Measurements from ENCODE around the gene CTNNA3.

Gene CTNNA3

DNA sequence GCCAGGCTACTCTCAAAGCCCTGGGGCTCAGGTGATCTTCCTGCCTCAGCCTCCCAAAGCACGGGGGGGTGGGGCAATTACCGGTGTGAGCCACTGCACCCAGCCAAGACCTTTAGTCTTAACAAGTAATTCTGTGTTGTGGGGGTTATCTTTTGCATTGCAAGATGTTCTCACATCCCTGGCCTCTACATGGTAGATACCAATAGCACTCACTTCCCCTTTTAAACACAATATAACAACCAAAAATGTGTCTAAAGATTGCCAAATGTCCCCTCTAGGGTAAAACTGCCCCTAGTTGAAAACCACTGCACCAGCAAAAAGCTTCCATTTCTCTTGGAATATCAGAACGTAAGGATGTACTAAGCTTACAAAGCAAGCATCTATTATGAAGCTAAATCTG is 225.0 kb downstream of the CTNNA3 start:
- no peak overlapping the region for H3K4me3 ChIP-seq (ENCODE audit: severe bottlenecking)
- H3K9me3 ChIP-seq (ENCODE audit: severe bottlenecking), result no peaks in the 10 kb centered on the region
- H3K4me1 ChIP-seq (ENCODE audit: insufficient read depth, poor library complexity, severe bottlenecking), result no peaks in the 10 kb centered on the region
- DNase-seq (ENCODE audit: low spot score), result no peak
- ATAC-seq (ENCODE audit: low read depth), result no peak
- no peak overlapping the region for H3K27ac ChIP-seq (ENCODE audit: poor library complexity, severe bottlenecking)
- TF ChIP-seq, protein P1, sequence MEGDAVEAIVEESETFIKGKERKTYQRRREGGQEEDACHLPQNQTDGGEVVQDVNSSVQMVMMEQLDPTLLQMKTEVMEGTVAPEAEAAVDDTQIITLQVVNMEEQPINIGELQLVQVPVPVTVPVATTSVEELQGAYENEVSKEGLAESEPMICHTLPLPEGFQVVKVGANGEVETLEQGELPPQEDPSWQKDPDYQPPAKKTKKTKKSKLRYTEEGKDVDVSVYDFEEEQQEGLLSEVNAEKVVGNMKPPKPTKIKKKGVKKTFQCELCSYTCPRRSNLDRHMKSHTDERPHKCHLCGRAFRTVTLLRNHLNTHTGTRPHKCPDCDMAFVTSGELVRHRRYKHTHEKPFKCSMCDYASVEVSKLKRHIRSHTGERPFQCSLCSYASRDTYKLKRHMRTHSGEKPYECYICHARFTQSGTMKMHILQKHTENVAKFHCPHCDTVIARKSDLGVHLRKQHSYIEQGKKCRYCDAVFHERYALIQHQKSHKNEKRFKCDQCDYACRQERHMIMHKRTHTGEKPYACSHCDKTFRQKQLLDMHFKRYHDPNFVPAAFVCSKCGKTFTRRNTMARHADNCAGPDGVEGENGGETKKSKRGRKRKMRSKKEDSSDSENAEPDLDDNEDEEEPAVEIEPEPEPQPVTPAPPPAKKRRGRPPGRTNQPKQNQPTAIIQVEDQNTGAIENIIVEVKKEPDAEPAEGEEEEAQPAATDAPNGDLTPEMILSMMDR (IDR thresholded peaks at IDR 0.05; ENCODE audit: poor library complexity, severe bottlenecking), result no peak
- no peaks in the 10 kb centered on the region for H3K27me3 ChIP-seq (ENCODE audit: insufficient read depth, poor library complexity, severe bottlenecking)
- no peaks in the 10 kb centered on the region for H3K36me3 ChIP-seq (ENCODE audit: low read depth)

GRCh38 chr10:67464278-67464677 is 231.7 kb downstream of the CTNNA3 start:
- no peak for ATAC-seq (ENCODE audit: low read depth)
- Histone ChIP-seq H3K4me3 (ENCODE audit: severe bottlenecking) (no peak overlapping the region), H3K27me3 (ENCODE audit: insufficient read depth, poor library complexity, severe bottlenecking) (no peaks in the 10 kb centered on the region), H3K4me1 (ENCODE audit: insufficient read depth, poor library complexity, severe bottlenecking) (no peaks in the 10 kb centered on the region), H3K36me3 (ENCODE audit: low read depth) (no peaks in the 10 kb centered on the region), H3K9me3 (ENCODE audit: severe bottlenecking) (no peaks in the 10 kb centered on the region), H3K27ac (ENCODE audit: poor library complexity, severe bottlenecking) (no peak overlapping the region)
- TF ChIP-seq, protein P1 (IDR thresholded peaks at IDR 0.05; ENCODE audit: poor library complexity, severe bottlenecking), result no peak
- no peak for DNase-seq (ENCODE audit: low spot score)

GRCh38 chr10:67452892-67453291 is 243.1 kb downstream of the CTNNA3 start:
- ATAC-seq (ENCODE audit: low read depth) (no peak), DNase-seq (ENCODE audit: low spot score) (no peak)
- no peaks in the 10 kb centered on the region for H3K36me3 ChIP-seq (ENCODE audit: low read depth)
- no peak overlapping the region for H3K27ac ChIP-seq (ENCODE audit: poor library complexity, severe bottlenecking)
- H3K4me3 ChIP-seq (ENCODE audit: severe bottlenecking), result no peak overlapping the region
- H3K4me1 ChIP-seq (ENCODE audit: insufficient read depth, poor library complexity, severe bottlenecking), result no peaks in the 10 kb centered on the region
- no peaks in the 10 kb centered on the region for H3K9me3 ChIP-seq (ENCODE audit: severe bottlenecking)
- no peaks in the 10 kb centered on the region for H3K27me3 ChIP-seq (ENCODE audit: insufficient read depth, poor library complexity, severe bottlenecking)
- TF ChIP-seq, protein P1 (IDR thresholded peaks at IDR 0.05; ENCODE audit: poor library complexity, severe bottlenecking), result no peak

DNA sequence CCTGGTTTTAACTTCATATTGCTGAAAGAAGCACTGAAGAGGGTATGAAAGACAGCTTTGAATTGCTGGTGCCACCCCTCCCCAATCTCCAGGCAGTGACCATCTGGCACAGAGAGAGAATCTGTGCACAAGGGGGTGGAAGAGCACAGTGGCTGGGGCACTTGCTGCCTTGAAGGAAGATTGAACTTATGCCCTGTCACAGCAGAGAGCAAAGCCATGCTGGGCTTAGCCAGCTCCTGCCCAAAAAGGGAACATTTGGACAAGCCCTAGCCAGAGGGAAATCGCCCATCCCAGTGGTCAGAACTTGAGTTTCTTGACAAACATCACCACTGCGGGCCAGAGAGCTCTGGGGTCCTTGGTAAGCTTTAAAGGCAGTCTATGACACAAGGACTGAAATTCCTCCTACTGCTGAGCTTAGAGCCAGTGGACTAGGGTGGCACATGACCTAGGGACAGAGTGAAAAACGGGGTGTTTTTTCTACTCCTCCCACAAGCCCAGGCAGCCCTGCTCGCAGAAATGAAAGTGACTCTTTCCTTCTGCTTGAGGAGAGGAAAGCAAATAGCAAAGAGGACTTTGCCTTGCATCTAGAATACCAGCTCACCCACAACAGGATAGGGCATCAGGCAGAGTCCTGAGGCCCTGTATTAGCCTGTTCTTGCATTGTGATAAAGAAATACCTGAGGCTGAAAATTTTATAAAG is 257.2 kb downstream of the CTNNA3 start:
- Histone ChIP-seq H3K27ac (ENCODE audit: poor library complexity, severe bottlenecking) (no peak overlapping the region), H3K4me3 (ENCODE audit: severe bottlenecking) (no peak overlapping the region), H3K36me3 (ENCODE audit: low read depth) (no peaks in the 10 kb centered on the region)

GRCh38 chr10:67433276-67433675 is 262.7 kb downstream of the CTNNA3 start:
- TF ChIP-seq, protein P1 (IDR thresholded peaks at IDR 0.05; ENCODE audit: poor library complexity, severe bottlenecking), result no peak
- H3K27ac ChIP-seq (ENCODE audit: poor library complexity, severe bottlenecking), result no peak overlapping the region
- H3K4me1 ChIP-seq (ENCODE audit: insufficient read depth, poor library complexity, severe bottlenecking), result no peaks in the 10 kb centered on the region
- H3K36me3 ChIP-seq (ENCODE audit: low read depth), result no peaks in the 10 kb centered on the region
- no peaks in the 10 kb centered on the region for H3K9me3 ChIP-seq (ENCODE audit: severe bottlenecking)
- ATAC-seq (ENCODE audit: low read depth) (no peak), DNase-seq (ENCODE audit: low spot score) (no peak)
- no peak overlapping the region for H3K4me3 ChIP-seq (ENCODE audit: severe bottlenecking)
- H3K27me3 ChIP-seq (ENCODE audit: insufficient read depth, poor library complexity, severe bottlenecking), result peaks cover 6% of the 10 kb centered on the region

More for the DNA sequence above, 257.2 kb downstream of the CTNNA3 start:
- no peaks in the 10 kb centered on the region for H3K9me3 ChIP-seq (ENCODE audit: severe bottlenecking)
- DNase-seq (ENCODE audit: low spot score), result no peak
- TF ChIP-seq, protein P1 (IDR thresholded peaks at IDR 0.05; ENCODE audit: poor library complexity, severe bottlenecking), result no peak
- no peak for ATAC-seq (ENCODE audit: low read depth)
- H3K4me1 ChIP-seq (ENCODE audit: insufficient read depth, poor library complexity, severe bottlenecking), result no peaks in the 10 kb centered on the region
- peaks cover 4% of the 10 kb centered on the region for H3K27me3 ChIP-seq (ENCODE audit: insufficient read depth, poor library complexity, severe bottlenecking)
